ENCODE results near the gene GIPC1. TPM values are rescaled to one million over a fixed set of nuclear protein-coding genes. Genes with fewer than 3 reads are reported as not detected.

The GIPC1 gene
- total and polyA plus RNA-seq, 2 donors (not counting 1 experiment from before 2014, with no cell fraction given): 57.3 to 129 TPM

GRCh38 chr19:14516048-14516534 is 20.2 kb upstream of the GIPC1 start:
- Histone ChIP-seq H3K9ac (ENCODE audit: insufficient read depth, low read length) (peak overlapping the region; percentile 8), H4K20me1 (ENCODE audit: control insufficient read depth, extremely low read depth, insufficient read depth, low read length) (no peaks in the 10 kb centered on the region), H3K9me3 (ENCODE audit: control insufficient read depth, insufficient read depth, low read depth, low read length) (no peaks in the 10 kb centered on the region), H3K27me3 (ENCODE audit: control insufficient read depth, insufficient read depth, low read length) (no peaks in the 10 kb centered on the region), H3K36me3 (ENCODE audit: control insufficient read depth, insufficient read depth, low read length) (peaks cover 22% of the 10 kb centered on the region), H3K27ac (ENCODE audit: insufficient read depth, low read length) (peak overlapping the region; percentile 99), H3K79me2 (ENCODE audit: control insufficient read depth, insufficient read depth, low read length) (peaks cover 39% of the 10 kb centered on the region), H2AFZ (ENCODE audit: low read length) (no peak overlapping the region), H3K4me3 (replicated peaks in 1 of 4; ENCODE audit: control extremely low read depth in 1 of 4, insufficient read depth in 1 of 4, low read depth in 3 of 4, low read length in 4 of 4) (peak overlapping the region; percentile 92 to 98 (median 96)), H3K4me2 (ENCODE audit: extremely low read depth, insufficient read depth, low read length) (peak overlapping the region; percentile 100), H3K4me1 (ENCODE audit: control insufficient read depth, extremely low read depth, insufficient read depth, low read length) (peaks cover 19% of the 10 kb centered on the region)
- no peak for DNase-seq (ENCODE audit: low read depth in 2 of 2)
- TF ChIP-seq EZH2 (IDR thresholded peaks at IDR 0.05; ENCODE audit: low read length, missing control alignments): no peak
- no peak for TF ChIP-seq CTCF (conservative IDR thresholded peaks at IDR 0.05 in 1 of 2, IDR thresholded peaks at IDR 0.05 in 1 of 2; ENCODE audit: low read depth in 1 of 2, low read length in 2 of 2)

GRCh38 chr19:14515501-14516047 is 19.6 kb upstream of the GIPC1 start:
- peaks cover 22% of the 10 kb centered on the region for H3K36me3 ChIP-seq (ENCODE audit: control insufficient read depth, insufficient read depth, low read length)
- DNase-seq (ENCODE audit: low read depth in 2 of 2): no peak
- H3K4me3 ChIP-seq (replicated peaks in 1 of 4; ENCODE audit: control extremely low read depth in 1 of 4, insufficient read depth in 1 of 4, low read depth in 3 of 4, low read length in 4 of 4): peak overlapping the region; percentile 92 to 98 (median 96)

More at GRCh38 chr19:14515501-14516047, 19.6 kb upstream of the GIPC1 start:
- Histone ChIP-seq H3K9me3 (ENCODE audit: control insufficient read depth, insufficient read depth, low read depth, low read length) (no peaks in the 10 kb centered on the region), H3K4me1 (ENCODE audit: control insufficient read depth, extremely low read depth, insufficient read depth, low read length) (peaks cover 19% of the 10 kb centered on the region), H3K79me2 (ENCODE audit: control insufficient read depth, insufficient read depth, low read length) (peaks cover 39% of the 10 kb centered on the region), H2AFZ (ENCODE audit: low read length) (no peak overlapping the region), H3K9ac (ENCODE audit: insufficient read depth, low read length) (no peak overlapping the region), H3K4me2 (ENCODE audit: extremely low read depth, insufficient read depth, low read length) (peak overlapping the region; percentile 100), H3K27ac (ENCODE audit: insufficient read depth, low read length) (no peak overlapping the region), H4K20me1 (ENCODE audit: control insufficient read depth, extremely low read depth, insufficient read depth, low read length) (no peaks in the 10 kb centered on the region), H3K27me3 (ENCODE audit: control insufficient read depth, insufficient read depth, low read length) (no peaks in the 10 kb centered on the region)
- no peak for TF ChIP-seq EZH2 (IDR thresholded peaks at IDR 0.05; ENCODE audit: low read length, missing control alignments)
- TF ChIP-seq CTCF (conservative IDR thresholded peaks at IDR 0.05 in 1 of 2, IDR thresholded peaks at IDR 0.05 in 1 of 2; ENCODE audit: low read depth in 1 of 2, low read length in 2 of 2): no peak
